ENCODE results near the gene CD44. TPM values are rescaled to one million over a fixed set of nuclear protein-coding genes. Genes with fewer than 3 reads are reported as not detected.

Gene CD44
- total RNA-seq, 1 donor from 2014 or later = 155 TPM

- no peaks in the 10 kb centered on the region for H3K9me3 Mint-ChIP-seq (ENCODE audit: unreplicated experiment)
- peaks cover under 1% of the 10 kb centered on the region for H3K36me3 Mint-ChIP-seq (ENCODE audit: low read depth, unreplicated experiment)
- DNase-seq (ENCODE audit: low spot score) = no peak
- no peak for TF ChIP-seq CTCF (IDR thresholded peaks at IDR 0.05; ENCODE audit: unreplicated experiment)
- no peak overlapping the region for H3K4me3 Mint-ChIP-seq (ENCODE audit: unreplicated experiment)
- H3K27me3 Mint-ChIP-seq (ENCODE audit: unreplicated experiment) = no peaks in the 10 kb centered on the region
- no peak overlapping the region for H3K27ac Mint-ChIP-seq (ENCODE audit: unreplicated experiment)
- peaks cover 26% of the 10 kb centered on the region for H3K4me1 Mint-ChIP-seq (ENCODE audit: unreplicated experiment)
These were observed 34.9 kb downstream of the CD44 start for GRCh38 chr11:35173616-35174566.

DNA sequence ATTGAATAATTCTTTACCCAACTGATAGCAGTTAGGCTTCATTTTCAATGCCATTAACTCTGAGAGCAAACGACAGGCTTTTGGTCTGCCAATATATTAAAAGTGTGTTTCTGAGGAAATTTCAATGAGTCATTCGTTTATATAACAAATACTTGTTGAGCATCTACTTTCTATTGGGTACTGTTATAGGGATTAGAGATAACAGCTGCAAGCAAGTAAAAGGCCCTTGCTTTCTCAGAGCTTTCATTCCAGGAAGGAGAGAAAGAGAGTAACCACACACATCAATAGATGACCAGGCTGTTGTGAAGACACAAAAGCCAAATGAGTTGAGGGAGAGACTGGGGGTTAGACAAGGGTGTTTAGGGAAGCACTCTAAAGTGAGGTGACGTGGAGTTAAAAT, 35.7 kb downstream of the CD44 start:
- no peak for DNase-seq (ENCODE audit: low spot score)
- no peaks in the 10 kb centered on the region for H3K9me3 Mint-ChIP-seq (ENCODE audit: unreplicated experiment)
- no peaks in the 10 kb centered on the region for H3K27me3 Mint-ChIP-seq (ENCODE audit: unreplicated experiment)
- H3K4me1 Mint-ChIP-seq (ENCODE audit: unreplicated experiment) = peaks cover 23% of the 10 kb centered on the region
- H3K36me3 Mint-ChIP-seq (ENCODE audit: low read depth, unreplicated experiment) = no peaks in the 10 kb centered on the region
- no peak overlapping the region for H3K4me3 Mint-ChIP-seq (ENCODE audit: unreplicated experiment)
- TF ChIP-seq CTCF (IDR thresholded peaks at IDR 0.05; ENCODE audit: unreplicated experiment) = no peak
- H3K27ac Mint-ChIP-seq (ENCODE audit: unreplicated experiment) = no peak overlapping the region

GRCh38 chr11:35177370-35177769, 38.4 kb downstream of the CD44 start:
- Mint-ChIP-seq H3K36me3 (ENCODE audit: low read depth, unreplicated experiment) (no peaks in the 10 kb centered on the region), H3K27ac (ENCODE audit: unreplicated experiment) (no peak overlapping the region), H3K9me3 (ENCODE audit: unreplicated experiment) (no peaks in the 10 kb centered on the region), H3K4me3 (ENCODE audit: unreplicated experiment) (no peak overlapping the region), H3K27me3 (ENCODE audit: unreplicated experiment) (peaks cover 1% of the 10 kb centered on the region), H3K4me1 (ENCODE audit: unreplicated experiment) (peaks cover 22% of the 10 kb centered on the region)
- no peak for TF ChIP-seq CTCF (IDR thresholded peaks at IDR 0.05; ENCODE audit: unreplicated experiment)
- no peak for DNase-seq (ENCODE audit: low spot score)

DNA sequence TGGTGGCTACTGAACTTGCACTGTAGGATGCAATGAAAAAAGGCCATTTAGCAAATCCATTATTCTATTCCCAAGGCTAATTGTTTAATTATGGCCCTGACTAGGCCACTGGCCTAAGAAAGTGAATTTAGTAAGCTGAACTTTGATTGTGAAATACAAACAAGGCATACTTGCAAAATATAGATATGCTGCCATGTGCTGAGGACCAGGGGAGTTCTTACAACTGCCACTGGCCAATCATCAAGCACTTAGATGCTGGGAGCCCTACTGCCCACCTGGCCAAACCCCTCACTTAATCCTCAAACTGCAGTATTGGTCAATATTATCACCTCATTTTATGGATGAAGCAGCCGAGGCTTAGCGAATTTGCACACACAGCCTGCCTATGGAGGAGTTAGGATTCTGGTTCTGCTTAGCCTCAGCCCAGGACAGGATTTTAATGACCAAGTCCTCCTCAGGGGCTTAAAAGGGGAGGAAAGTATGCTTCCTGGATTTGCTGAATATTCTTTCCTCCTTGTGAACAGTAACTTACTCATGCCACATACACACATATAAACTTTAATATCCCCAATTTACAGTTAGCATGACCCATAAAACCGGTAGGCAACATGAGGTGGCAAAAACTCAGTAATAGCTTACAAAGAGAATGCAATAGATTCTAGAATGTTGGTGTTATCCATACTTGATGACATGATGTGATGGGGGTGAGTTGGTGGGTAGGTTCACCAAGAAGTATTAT, 39.3 kb downstream of the CD44 start:
- peaks cover 15% of the 10 kb centered on the region for H3K4me1 Mint-ChIP-seq (ENCODE audit: unreplicated experiment)

More for the DNA sequence above, 39.3 kb downstream of the CD44 start:
- no peak for DNase-seq (ENCODE audit: low spot score)
- no peak for TF ChIP-seq CTCF (IDR thresholded peaks at IDR 0.05; ENCODE audit: unreplicated experiment)
- no peaks in the 10 kb centered on the region for H3K9me3 Mint-ChIP-seq (ENCODE audit: unreplicated experiment)
- no peaks in the 10 kb centered on the region for H3K36me3 Mint-ChIP-seq (ENCODE audit: low read depth, unreplicated experiment)
- H3K27me3 Mint-ChIP-seq (ENCODE audit: unreplicated experiment) = peaks cover 3% of the 10 kb centered on the region
- H3K27ac Mint-ChIP-seq (ENCODE audit: unreplicated experiment) = no peak overlapping the region
- H3K4me3 Mint-ChIP-seq (ENCODE audit: unreplicated experiment) = no peak overlapping the region
